Measurements from ENCODE around the gene CDC34.
"Not testable (repeated sequence)": the region's sequence is repeated elsewhere in the genome, so short reads cannot be mapped to it uniquely, and the experiment has no call there.

CDC34 gene

DNA sequence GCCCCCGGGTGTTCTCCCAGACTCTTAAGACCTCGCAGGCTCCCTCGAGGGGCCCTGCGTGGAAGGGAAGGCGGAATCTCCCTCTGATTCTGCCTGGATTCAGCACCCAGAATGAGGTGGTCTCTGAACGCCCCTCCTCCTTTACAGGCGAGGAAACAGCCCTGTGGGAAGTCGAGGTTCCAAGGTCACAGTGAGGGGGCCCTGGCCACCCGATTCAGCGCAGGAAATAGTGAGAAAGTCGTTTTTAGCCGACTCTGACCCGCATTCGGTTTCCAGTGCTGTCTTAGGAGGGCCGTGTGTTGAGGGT lies 41.9 kb downstream of the CDC34 start:
- DNase-seq (ENCODE audit: low read depth) = no peak

DNA sequence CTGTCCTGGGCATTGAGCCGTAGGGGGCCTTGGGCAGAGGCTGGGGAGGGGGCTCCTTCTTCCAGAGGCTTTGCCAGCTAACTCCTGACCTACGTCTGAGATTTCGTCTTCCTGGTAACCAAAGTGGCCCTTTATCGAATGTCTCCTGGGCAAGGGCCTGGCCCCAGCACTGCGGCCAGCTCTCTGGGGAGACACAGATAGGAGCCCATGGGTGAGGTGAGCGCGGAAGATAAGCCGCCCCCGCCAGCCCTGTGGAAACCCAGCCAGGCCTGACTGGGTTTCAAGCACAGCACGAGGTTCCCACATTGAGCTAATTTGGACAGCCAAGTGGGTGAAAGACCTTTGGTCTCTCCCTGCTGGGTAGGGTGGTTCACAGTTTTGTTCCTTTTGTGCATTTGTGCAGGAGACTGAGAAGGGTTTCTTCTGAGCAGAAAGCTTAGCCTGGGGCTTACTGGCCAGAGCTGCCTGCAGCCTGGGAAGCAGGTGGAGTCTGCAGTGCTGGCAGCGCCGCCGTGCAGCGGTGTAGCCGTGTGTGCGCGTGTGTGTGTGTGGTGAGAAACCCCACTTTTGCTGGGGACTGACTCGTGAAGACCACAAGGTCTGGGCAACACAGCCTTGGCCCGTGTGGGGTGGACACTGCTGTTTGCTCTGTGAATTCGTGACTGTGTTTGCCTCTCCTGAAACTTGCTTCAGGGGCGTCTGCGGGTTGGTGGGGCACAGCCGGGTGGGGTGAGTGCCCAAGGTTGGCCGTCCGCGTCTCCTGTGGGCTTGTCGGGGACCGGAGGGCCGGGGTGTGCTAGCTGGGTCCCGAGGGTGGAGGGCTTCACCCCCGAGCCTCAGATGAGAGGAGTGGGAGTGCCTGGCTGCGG lies 43.3 kb downstream of the CDC34 start:
- DNase-seq (ENCODE audit: low read depth) = no peak

DNA sequence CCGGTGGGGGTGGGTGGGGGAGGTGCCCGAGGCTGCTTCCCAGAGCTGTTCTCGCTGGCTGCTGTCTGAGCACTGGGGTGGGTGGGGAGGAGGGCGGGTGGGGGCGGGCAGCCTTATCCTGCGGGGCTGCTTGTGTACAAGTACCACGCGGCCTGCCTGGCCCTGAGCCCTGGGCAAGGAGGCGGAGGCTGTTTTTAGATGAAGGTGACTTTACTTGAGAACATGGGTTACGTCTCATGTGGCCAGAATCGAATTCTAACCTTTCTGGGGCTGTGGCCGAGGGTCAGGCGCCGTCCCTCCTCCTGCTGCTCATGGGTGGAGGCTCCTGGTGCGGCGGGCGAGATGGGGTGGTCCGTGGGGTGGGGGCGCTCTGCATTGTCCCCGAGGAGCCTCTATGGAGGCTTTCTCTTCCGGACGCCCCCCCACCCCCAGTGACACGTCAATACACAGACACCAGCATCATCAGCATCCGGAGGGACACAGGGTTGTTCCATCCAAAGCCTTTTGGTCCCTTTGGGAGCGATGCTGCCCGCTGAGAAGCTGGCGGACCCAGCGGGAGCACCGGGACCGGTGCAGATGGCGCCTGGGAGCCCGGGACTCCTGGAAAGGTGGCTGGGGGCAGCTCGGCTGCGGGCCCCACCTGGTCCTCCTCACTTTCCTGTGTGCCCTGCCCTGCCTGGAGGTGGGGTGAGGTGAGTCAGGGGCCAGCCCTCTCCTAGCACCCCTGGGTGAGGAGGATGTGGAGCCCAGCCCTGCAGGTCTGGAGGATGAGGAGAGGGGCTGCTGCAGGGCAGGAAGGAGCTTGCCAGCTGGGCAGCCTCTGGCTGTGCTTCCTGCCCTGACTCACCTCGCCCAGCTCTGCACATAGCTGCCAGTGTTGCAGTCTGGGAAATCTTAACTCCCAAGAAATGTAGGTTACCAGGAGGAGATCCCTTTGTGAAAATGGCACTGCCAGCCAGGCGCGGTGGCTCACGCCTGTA lies 44.3 kb downstream of the CDC34 start:
- DNase-seq (ENCODE audit: low read depth) = no peak

DNA sequence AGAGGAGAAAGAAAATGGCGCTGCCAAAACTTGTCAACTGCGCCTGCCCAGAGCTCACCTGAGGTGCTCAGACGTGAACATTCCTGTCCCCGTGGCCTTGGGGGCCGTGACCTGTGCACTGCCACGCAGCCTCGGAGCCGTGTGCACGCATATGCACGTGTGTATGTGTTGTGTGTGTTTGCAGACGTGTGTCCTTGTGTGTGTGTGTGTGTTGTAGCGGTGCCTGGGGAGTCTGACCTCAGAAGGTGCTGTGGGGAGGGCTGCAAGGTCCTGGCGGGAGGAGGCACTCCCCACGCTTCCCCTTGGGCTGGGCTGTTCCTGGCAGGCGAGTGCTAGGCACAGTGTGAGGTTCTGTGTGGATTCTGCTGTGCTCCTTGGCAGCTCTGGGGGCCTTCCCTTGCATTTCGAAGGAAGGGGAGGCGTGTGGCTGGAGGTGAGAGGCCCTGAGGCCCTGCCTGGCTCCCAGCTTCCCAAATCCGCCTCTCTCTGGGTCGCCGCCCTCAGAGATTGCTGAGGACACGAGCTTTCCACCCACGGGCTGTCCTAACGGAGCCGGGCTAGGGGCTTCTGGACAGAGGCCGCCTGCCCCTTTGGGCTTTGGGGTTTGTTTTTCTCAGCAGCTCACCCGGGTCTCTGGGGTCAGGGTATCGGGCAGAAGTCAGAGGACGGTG lies 45.3 kb downstream of the CDC34 start:
- DNase-seq (ENCODE audit: low read depth) = no peak

DNA sequence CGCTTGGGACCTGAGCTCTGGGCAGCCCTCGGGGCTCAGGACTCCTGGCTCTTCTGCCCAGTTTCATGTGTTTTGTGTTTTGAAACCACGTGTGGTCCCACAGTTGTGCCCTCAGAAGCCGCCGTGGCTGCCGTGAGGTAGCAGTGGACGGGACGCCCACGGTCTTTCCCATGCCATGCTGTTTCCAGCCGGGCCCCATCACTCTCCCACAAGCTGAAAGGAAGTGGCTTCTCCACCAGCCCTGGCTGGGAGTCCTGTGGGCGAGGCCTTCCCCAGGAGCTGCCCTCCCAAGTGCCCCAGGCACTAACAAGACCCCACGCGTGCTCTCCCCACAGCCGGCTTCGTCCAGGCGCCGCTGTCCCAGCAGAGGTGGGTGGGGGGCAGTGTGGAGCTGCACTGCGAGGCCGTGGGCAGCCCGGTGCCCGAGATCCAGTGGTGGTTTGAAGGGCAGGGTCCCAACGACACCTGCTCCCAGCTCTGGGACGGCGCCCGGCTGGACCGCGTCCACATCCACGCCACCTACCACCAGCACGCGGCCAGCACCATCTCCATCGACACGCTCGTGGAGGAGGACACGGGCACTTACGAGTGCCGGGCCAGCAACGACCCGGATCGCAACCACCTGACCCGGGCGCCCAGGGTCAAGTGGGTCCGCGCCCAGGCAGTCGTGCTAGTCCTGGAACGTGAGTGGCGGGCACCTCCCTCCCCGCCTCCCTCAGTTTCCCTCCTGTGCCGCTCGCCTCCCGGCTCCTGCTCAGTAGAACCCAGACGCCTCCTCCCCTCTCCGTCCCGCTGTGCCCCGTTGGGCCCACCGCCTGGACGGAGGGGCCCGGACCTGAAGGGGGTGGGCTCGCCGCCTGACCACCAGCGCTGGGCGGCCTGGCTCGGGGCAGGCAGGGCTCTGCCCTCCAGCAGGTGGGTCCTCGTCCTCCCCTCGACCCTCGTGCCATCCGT lies 46.2 kb downstream of the CDC34 start:
- no peak for DNase-seq (ENCODE audit: low read depth)

DNA sequence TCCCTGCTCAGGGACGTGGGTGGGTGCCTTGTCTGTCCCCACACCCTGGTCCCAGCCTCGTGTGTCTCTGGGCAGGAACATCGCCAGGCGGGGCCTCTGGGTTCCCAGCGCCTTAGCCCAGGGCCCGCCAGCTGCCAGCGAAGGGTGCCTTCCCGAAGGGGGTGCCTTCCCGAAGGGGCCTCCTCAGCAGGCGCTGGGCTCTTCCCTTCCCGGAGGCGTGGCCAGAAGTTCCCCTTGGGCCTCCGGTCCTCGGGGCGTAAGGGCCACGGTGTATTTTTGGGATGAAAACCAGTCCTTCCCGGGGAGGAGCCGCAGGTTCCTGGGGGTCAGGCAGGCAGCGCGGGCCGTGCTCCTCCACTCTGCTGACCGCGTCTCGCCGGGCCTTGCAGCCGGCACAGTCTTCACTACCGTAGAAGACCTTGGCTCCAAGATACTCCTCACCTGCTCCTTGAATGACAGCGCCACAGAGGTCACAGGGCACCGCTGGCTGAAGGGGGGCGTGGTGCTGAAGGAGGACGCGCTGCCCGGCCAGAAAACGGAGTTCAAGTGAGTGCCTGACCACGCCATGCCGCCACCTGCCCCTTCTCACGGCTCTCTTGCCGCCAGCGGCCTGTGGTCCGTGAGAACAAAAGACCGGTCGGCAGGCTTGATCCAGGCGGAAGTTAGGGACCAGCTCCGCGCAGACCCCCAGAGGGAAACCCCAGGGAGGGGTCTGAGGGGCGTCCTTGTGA lies 47.7 kb downstream of the CDC34 start:
- DNase-seq (ENCODE audit: low read depth) = no peak

DNA sequence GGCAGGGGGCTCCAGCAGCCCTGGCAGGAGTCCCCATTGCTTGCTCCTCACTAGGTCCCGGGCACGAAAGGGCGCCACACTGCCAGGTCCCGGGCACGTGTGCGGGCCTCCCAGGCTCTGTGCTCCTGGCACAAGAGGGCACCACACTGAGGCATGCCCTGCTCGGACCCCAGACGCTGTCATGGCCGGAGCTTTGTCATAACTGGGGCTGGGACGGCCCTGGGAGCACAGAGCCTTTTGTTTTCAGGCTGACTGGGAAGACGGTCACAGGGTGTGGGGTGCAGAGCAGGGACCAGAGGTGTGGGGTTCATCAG lies 48.2 kb downstream of the CDC34 start:
- DNase-seq (ENCODE audit: low read depth) = no peak

DNA sequence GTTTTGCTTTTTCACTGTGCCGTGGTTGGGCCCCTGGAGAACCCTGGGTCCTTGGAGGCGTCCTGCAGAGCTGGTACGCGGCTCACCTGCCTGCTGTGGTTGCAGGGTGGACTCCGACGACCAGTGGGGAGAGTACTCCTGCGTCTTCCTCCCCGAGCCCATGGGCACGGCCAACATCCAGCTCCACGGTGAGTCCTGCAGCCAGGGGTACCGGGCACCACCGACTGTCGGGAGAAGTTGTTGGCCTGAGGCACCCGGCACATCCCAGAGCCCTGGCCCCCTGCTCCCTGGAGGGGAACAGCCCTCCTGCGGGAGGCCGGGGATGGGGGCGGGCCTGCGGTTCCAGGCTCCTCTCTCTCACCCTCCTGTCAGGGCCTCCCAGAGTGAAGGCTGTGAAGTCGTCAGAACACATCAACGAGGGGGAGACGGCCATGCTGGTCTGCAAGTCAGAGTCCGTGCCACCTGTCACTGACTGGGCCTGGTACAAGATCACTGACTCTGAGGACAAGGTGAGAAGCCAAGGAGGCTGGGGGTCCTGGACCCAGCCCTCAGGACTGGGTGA lies 48.8 kb downstream of the CDC34 start:
- DNase-seq (ENCODE audit: low read depth) = no peak

DNA sequence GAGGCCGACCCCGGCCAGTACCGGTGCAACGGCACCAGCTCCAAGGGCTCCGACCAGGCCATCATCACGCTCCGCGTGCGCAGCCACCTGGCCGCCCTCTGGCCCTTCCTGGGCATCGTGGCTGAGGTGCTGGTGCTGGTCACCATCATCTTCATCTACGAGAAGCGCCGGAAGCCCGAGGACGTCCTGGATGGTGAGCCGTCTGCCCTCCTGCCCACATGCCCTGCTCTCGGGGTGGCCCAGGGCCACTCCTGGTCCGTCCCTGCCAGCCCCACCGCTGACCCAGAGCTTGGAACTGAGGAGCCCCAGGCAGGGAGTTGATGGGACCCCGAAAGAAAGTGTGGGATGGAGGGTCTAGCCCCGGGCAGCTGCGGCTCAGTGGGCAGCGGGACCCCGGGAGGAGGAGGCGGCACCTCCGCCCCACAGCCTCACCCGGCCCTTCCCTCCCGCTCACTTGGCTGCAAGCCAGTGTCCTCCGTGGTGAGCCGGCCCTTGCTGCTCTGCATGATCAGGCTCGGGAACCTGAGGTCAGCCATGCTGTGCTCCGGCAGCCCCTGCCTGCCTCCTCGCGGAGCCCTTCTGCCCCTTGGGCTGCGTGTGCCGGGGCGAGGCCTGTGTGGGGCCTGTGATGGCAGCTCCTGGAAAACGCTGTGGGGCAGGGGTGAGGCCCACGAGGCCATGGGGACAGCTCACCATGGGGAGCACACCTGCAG lies 50.0 kb downstream of the CDC34 start:
- DNase-seq (ENCODE audit: low read depth) = no peak

DNA sequence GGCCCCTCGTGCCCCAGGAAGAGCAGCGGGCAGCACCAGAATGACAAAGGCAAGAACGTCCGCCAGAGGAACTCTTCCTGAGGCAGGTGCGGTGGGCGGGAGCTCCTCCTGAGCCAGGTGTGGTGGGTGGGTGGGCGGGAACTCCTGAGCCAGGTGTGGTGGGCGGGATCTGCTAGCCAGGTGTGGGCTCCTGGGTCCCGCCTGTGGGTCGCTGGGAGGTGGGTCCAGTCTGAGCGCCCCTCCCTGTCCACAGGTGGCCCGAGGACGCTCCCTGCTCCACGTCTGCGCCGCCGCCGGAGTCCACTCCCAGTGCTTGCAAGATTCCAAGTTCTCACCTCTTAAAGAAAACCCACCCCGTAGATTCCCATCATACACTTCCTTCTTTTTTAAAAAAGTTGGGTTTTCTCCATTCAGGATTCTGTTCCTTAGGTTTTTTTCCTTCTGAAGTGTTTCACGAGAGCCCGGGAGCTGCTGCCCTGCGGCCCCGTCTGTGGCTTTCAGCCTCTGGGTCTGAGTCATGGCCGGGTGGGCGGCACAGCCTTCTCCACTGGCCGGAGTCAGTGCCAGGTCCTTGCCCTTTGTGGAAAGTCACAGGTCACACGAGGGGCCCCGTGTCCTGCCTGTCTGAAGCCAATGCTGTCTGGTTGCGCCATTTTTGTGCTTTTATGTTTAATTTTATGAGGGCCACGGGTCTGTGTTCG lies 51.1 kb downstream of the CDC34 start:
- DNase-seq (ENCODE audit: low read depth) = no peak

DNA sequence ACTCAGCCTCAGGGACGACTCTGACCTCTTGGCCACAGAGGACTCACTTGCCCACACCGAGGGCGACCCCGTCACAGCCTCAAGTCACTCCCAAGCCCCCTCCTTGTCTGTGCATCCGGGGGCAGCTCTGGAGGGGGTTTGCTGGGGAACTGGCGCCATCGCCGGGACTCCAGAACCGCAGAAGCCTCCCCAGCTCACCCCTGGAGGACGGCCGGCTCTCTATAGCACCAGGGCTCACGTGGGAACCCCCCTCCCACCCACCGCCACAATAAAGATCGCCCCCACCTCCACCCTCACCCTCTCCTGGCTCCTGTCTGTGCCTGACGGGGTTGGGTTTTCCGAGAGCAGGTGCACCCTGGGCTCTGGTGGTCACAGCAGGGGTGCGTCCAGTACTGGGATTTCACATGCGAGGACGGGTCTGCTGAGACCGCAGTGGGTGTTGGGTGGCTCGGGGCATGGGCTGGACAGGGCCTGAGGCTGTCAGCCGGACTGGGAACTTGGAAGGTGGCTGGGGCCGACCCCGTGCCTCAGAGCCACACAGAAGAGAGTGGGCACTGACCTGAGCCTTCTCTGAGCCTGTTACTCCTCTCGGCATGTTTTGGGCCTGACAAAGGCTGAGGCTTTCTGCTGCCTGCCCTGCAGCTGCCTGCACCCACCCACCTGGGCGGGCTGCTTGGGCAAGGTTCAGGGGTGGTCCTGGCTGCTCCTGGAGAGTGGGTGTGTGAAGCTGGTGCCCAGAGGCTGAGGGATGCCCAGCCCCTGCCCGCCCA lies 51.8 kb downstream of the CDC34 start:
- no peak for DNase-seq (ENCODE audit: low read depth)

DNA sequence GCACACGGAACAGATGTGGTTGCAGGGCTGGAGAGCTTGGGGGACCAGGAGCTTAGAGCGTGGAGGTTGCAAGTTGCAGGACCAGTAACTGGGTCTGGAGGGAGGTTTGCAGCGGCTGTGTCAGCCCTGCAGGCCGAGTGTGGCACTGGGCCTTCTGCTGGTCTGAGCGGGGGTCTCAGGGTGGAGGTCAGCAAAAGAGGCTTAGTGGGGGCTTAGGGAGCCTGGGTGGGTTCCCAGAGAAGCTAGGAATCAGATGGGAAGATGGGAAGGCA lies 52.3 kb downstream of the CDC34 start:
- no peak for DNase-seq (ENCODE audit: low read depth)

DNA sequence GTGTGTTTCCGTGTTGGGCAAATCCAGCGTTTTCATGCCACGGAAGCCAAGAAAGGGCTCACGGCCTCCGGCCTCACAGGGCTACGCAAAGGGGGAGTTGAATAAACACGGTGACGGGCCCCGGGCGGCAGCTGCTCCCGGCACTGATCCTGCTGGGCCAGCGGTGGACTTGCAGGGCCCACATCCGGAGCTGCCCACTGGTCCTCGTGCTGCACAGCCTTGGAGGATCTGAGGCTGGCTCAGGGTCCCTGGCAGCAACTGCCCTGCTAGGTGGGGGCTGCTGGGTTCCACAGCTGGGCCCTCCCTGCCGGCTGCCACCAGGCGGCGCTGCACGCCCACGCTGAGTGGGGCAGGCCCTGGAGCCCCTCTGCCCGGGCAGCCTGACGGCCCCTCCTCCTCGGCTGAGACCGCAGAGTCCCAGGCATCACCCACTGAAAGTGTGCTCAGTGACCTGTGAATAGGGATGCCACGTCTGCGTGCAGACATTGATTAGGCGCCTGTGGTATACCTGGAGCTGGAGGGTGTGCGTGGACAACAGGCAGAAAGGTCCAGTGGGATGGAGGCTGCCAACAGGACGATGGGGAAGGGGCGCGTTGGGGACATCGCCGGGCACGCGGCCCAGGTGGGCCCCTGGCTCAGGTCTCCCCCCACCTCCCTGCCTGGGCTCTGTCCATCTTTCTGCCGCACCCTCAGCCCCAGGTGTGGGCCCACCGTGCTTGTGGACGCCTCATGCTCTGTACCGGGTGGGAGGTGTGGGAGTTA lies 52.9 kb downstream of the CDC34 start:
- no peak for DNase-seq (ENCODE audit: low read depth)

DNA sequence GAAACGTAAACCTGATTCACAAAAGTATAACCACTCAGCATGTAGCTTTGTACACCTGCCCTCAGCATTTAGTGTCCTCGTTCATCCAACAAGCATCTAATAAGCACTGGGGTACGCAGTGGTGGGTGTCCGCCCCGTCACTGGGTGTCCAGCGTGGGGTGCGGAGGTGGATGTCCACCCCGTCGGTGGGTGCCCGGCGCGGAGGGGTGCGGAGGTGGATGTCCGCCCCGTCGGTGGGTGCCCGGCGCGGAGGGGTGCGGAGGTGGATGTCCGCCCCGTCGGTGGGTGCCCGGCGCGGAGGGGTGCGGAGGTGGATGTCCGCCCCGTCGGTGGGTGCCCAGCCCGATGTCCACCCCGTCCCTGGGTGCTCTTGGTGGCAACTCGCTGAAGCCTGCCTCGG lies 53.6 kb downstream of the CDC34 start:
- not testable (repeated sequence) for DNase-seq (ENCODE audit: low read depth)

DNA sequence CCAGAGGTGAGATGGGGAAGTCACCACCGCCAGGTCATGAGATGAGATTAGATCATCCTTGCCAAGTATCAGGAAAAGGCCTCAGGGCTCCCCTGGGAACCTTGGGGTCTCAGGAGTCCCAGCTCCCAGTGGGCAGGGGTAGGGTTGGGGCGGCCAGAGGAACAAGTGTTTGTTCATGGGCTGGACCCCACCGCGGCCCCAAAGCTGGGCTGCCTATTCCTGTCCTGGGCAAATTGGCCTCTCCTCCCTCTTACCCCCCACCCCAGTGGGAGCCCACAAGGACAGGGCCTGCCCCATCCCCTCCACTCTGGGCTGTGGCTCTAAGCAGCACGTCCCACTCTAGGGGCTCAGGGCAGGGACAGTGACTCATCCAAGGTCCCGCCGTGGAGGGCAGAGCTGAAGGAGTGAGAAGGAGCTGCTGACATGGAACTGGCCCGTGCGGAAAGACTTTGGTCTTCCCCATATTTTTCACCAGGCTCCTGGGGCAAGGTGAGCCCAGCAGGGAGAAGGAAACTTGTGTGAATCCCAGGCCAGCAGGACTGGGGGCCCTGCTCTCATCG lies 54.1 kb downstream of the CDC34 start:
- DNase-seq (ENCODE audit: low read depth) = no peak

DNA sequence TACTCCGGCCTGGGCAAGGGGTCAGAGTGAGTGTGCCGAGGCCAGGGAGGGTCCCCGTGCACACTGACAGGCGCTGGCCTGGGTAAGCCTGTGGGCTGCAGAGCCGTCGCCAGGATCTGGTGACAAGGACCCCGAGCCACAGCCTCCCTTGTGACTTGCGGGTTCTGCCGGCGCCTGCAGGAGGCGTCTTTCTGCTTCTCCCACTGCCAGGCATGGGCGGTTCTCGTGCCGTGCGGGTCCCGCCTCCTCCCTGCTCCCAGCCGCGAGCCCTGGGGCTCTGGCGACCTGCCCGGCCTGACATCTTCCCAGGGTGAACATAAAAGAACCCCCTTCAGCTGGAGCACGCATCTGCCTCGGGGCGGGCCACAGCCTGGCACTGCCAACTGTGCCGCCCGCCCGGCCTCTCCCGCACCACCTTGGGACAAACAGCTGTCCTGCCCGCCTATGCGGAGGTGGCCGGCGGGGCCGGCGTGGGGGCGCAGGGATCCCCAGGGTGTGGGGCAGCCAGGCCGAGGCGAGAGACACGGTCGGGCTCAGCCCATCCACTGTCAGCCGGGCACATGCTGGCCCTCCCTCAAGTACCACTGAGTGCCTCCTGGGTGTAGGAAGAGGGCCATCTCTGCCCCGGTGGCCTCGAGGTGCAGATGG lies 56.7 kb downstream of the CDC34 start:
- DNase-seq (ENCODE audit: low read depth) = no peak

Measured in GM04503 (cell line).